Upper lobe of left lung (tissue), 4 donors: Measurements from ENCODE around the gene MROH8.

ENCODE experiments used
- CTCF ChIP-seq, 6 experiments: fragments of 450-650 bp in 4 of 6; fragments of 200-600 bp in 2 of 6; sonication (generic) in 2 of 6; IDR thresholded peaks; one replicate each; pipeline ENCODE4 v1.5.1; 2016 to 2019; ENCODE audit warnings: antibody characterized with exemption in 6 of 6
- EP300 ChIP-seq, 4 donors: sonication (generic); formaldehyde crosslinking; IDR thresholded peaks; one replicate each; pipeline ENCODE4 v1.5.1; 2017; ENCODE audit warnings: antibody characterized with exemption in 4 of 4, control low read depth in 2 of 4
- POLR2A ChIP-seq, 4 donors: fragments of 450-650 bp; IDR thresholded peaks; one replicate each; pipeline ENCODE4 v1.5.1; 2016 to 2017; ENCODE audit warnings: antibody characterized with exemption in 4 of 4, mild to moderate bottlenecking in 2 of 4

- TF ChIP-seq CTCF (IDR thresholded peaks at IDR 0.05) (no peak), POLR2A (IDR thresholded peaks at IDR 0.05) (no peak), EP300 (IDR thresholded peaks at IDR 0.05) (no peak)
Observed at GRCh38 chr20:37222086-37222485, 42.7 kb upstream of the MROH8 start.
